Colonic mucosa (tissue), 4 donors: ENCODE data around the gene FAM53A. TPM values are rescaled to one million over a fixed set of nuclear protein-coding genes. Genes with fewer than 3 reads are reported as not detected.

Experiments used
- DNase-seq: peaks from one replicate; pipeline ENCODE4 v3.0.0-alpha.2; 2020
- H3K27ac ChIP-seq: fragments of 200-600 bp; one replicate; pipeline ENCODE4 v1.8.0; 2021
- H3K27me3 ChIP-seq: fragments of 200-600 bp; one replicate; pipeline ENCODE4 v1.8.0; 2021
- H3K36me3 ChIP-seq: fragments of 200-600 bp; one replicate; pipeline ENCODE4 v1.8.0; 2021
- H3K4me1 ChIP-seq: fragments of 200-600 bp; one replicate; pipeline ENCODE4 v1.8.0; 2021; ENCODE audit warnings: mild to moderate bottlenecking
- H3K4me3 ChIP-seq: fragments of 200-600 bp; one replicate; pipeline ENCODE4 v1.8.0; 2021
- H3K9ac ChIP-seq, 2 donors: one replicate each; pipeline ENCODE4 v1.7.0; 2013; ENCODE audit warnings: control low read depth in 2 of 2, low read depth in 2 of 2, low read length in 2 of 2
- H3K9me3 ChIP-seq: fragments of 200-600 bp; one replicate; pipeline ENCODE4 v1.8.0; 2021
- intact Hi-C: fragments of 100-400 bp; cut with DNase I; formaldehyde crosslinking; loops from one replicate; pipeline ENCODE4 v1.14.1; 2022
- total RNA-seq, 2 donors: library from RNA; stranded (reverse); fragmentation: NEBNext Ultra II Directional in 1 of 2; extraction: Animal tissue kit (Norgen Biotek cat#: 25700) in 1 of 2; gene quantifications; one replicate each; pipeline ENCODE4 v1.2.1, GENCODE V29; 2021
- TF ChIP-seq, protein P1 (sequence below): fragments of 200-600 bp; IDR thresholded peaks from one replicate; pipeline ENCODE4 v1.8.0; 2022; ENCODE audit warnings: antibody characterized with exemption, mild to moderate bottlenecking
- donor health status: healthy.
- donor health status: DM: no; HTN: no; CAD: no.
- donor health status: DM: no; HTN: no; CAD: no.

Gene FAM53A
- total RNA-seq, 2 donors from 2014 or later, result 0.86 to 1.5 TPM

DNA sequence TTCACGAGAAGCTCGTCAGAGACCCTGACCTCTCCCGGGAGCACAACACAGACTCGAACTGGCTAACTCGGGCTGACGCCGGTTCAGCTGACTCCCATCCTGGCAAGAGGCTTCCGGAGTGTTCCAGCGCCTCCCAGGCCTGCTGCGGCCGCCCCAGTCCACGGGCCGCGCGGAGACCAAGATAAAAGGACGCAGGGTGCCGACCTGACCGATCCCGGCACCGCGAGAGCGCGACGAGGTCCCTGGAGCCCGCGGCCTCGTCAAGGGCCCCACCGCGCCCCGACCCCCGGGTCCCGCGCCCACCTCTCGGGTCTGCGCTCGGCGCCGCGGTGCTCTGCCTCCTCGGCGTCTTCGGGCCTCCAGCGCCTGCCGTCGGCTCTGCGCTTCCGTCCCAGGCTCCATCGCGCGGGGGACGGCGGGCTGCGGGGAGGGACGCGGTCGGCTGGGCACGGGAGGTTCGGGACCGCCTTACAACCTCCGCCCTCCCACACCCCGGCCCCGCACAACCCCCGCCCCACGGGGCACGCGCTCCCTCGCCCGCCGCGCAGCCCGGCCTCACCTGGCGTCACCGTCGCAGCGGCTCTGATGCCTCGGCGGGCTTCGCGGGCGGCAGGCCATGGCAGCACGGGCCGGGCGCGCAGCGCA is 27.6 kb upstream of the FAM53A start:
- TF ChIP-seq, protein P1, sequence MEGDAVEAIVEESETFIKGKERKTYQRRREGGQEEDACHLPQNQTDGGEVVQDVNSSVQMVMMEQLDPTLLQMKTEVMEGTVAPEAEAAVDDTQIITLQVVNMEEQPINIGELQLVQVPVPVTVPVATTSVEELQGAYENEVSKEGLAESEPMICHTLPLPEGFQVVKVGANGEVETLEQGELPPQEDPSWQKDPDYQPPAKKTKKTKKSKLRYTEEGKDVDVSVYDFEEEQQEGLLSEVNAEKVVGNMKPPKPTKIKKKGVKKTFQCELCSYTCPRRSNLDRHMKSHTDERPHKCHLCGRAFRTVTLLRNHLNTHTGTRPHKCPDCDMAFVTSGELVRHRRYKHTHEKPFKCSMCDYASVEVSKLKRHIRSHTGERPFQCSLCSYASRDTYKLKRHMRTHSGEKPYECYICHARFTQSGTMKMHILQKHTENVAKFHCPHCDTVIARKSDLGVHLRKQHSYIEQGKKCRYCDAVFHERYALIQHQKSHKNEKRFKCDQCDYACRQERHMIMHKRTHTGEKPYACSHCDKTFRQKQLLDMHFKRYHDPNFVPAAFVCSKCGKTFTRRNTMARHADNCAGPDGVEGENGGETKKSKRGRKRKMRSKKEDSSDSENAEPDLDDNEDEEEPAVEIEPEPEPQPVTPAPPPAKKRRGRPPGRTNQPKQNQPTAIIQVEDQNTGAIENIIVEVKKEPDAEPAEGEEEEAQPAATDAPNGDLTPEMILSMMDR, result no peak
- Histone ChIP-seq H3K9ac (peak overlapping the region; percentile 94 to 96), H3K4me1 (peaks cover 22% of the 10 kb centered on the region), H3K36me3 (no peaks in the 10 kb centered on the region), H3K27me3 (no peaks in the 10 kb centered on the region), H3K9me3 (no peaks in the 10 kb centered on the region), H3K27ac (peak overlapping the region; percentile 99), H3K4me3 (peak overlapping the region; percentile 96)
- intact Hi-C loops, result no loop called here
- peak; percentile 79 for DNase-seq

DNA sequence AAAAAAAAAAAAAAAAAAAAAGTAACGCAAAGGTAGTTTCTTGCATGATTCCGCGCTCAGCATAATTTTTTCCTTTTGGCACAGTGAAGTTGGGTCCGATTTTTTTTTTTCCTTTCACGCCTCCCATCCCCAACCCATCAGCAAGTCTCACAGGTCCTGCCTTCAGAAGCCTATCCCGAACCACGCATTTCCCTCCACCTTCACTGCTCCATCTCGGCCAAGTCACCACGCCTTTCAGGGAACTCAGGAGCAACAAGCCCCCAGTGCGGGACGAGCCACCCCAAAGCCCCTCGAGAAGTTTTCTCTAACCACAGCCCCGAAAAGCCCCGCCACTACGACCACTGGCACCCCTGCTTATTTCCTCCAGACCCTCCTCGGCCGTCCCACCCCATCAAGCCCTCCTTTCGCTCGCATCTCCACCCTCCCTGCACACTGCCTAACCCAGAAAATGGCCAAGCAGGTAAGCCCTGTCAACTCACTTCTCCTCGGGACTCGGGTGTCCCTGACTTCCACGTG is 27.0 kb upstream of the FAM53A start:
- H3K9me3 ChIP-seq, result no peaks in the 10 kb centered on the region
- H3K27me3 ChIP-seq, result no peaks in the 10 kb centered on the region
- intact Hi-C loops, result no loop called here
- peak overlapping the region; percentile 96 for H3K4me3 ChIP-seq
- DNase-seq, result no peak
- no peaks in the 10 kb centered on the region for H3K36me3 ChIP-seq
- peaks cover 22% of the 10 kb centered on the region for H3K4me1 ChIP-seq
- H3K27ac ChIP-seq, result peak overlapping the region; percentile 99
- TF ChIP-seq, protein P1, result no peak
- H3K9ac ChIP-seq, result peak overlapping the region; percentile 94 to 96

DNA sequence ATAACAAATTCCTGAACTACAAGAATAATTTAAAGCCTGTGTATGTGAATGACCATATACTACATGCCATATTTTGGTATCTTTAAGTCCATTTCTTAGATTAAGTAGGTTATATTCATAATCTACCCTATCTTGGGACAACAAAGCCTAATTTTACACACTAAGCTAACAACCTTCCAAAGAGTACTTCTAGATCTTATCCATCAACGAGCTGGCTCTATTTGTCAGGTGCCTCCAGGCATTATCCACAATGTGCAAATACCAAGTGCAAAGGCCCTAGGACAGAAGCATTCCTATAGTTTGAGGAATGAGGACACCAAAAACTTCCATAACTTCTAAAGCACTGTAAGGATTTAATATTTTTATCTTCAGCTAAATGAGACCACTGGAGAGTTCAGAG is 24.5 kb upstream of the FAM53A start:
- intact Hi-C loops, result no loop called here
- H3K4me1 ChIP-seq, result peaks cover 8% of the 10 kb centered on the region
- DNase-seq, result no peak
- H3K9me3 ChIP-seq, result no peaks in the 10 kb centered on the region
- no peak overlapping the region for H3K4me3 ChIP-seq
- no peak overlapping the region for H3K9ac ChIP-seq
- no peaks in the 10 kb centered on the region for H3K27me3 ChIP-seq
- TF ChIP-seq, protein P1, result no peak
- H3K27ac ChIP-seq, result no peak overlapping the region
- no peaks in the 10 kb centered on the region for H3K36me3 ChIP-seq

DNA sequence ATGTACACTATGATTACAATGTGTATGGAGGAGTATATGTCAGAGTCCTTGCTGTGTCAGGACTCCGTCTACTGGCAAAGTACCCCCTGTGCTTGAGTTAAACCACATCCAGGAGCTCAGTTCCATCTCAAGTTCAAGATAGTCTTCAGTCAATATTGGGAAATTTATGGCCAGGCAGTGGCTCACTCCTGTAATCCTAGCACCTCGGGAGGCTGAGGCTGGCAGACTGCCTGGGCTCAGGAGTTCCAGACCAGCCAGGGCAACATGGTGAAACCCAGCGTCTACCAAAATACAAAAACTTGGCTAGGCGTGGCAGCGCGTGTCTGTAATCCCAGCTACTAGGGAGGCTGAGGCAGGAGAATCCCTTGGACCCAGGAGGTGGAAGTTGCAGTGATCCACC is 22.2 kb upstream of the FAM53A start:
- no peak for DNase-seq
- H3K4me1 ChIP-seq, result peaks cover 6% of the 10 kb centered on the region
- no peaks in the 10 kb centered on the region for H3K27me3 ChIP-seq
- H3K4me3 ChIP-seq, result no peak overlapping the region
- no peaks in the 10 kb centered on the region for H3K36me3 ChIP-seq
- intact Hi-C loops, result no loop called here
- TF ChIP-seq, protein P1, result no peak
- H3K9ac ChIP-seq, result no peak overlapping the region
- no peak overlapping the region for H3K27ac ChIP-seq
- no peaks in the 10 kb centered on the region for H3K9me3 ChIP-seq

DNA sequence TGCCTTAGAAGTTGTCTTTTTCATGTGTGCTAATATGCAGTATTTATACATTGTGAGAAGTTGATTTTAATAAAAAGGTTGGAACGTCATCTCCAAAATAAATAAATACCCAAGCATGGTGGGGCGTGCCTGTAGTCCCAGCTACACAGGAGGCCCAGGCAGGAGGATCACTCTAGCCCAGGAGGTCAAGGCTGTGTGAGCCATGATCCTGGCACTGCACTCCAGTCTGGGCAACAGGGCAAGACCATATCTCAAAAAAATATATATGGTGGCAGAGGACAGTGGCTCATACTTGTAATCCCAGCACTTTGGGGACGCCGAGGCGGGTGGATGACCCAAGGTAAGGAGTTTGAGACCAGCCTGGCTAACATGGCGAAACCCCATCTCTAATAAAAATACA is 21.6 kb upstream of the FAM53A start:
- Histone ChIP-seq H3K4me3 (no peak overlapping the region), H3K27ac (no peak overlapping the region), H3K9me3 (no peaks in the 10 kb centered on the region), H3K36me3 (no peaks in the 10 kb centered on the region), H3K27me3 (no peaks in the 10 kb centered on the region), H3K9ac (no peak overlapping the region), H3K4me1 (peaks cover 4% of the 10 kb centered on the region)
- TF ChIP-seq, protein P1, result no peak
- intact Hi-C loops, result no loop called here
- DNase-seq, result no peak
